AML-193 (cell line): Measurements from ENCODE around the gene FNTB.
"Not testable (repeated sequence)": the region's sequence is repeated elsewhere in the genome, so short reads cannot be mapped to it uniquely, and the experiment has no call there.

ENCODE experiments used
- DNase-seq, 2 experiments: peaks; one replicate each; lab custom pipeline; 2025; lab: John Stamatoyannopoulos, UW

The FNTB gene

GRCh38 chr14:65054471-65055085, 67.9 kb downstream of the FNTB start:
- no peak for DNase-seq

GRCh38 chr14:65057695-65058094, 71.0 kb downstream of the FNTB start:
- DNase-seq: no peak

GRCh38 chr14:65062096-65063075, 75.7 kb downstream of the FNTB start:
- DNase-seq: no peak

DNA sequence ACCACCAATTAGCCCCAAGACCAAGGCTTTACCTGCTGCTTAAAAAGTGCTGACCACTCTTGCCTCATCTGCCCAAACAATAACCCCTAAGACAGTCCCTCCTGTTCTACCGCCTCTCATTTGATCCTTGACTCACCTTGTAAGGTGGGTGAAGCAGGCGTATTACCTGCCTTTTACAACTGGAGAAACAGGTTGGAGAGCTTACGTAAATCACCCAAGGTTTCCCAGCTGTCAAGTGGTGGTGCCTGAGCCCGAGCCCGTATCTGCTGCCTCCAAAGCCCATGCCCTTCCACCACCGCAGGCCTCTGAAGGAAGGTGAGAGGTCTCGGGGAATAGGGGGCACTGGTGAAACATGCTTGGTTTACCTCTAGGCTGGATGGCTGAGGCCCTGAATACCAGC, 79.0 kb downstream of the FNTB start:
- DNase-seq: no peak

GRCh38 chr14:65069874-65070413, 83.2 kb downstream of the FNTB start:
- no peak for DNase-seq

- DNase-seq: no peak
Observed at GRCh38 chr14:65070471-65070976, 83.8 kb downstream of the FNTB start.

GRCh38 chr14:65071544-65071943, 84.8 kb downstream of the FNTB start:
- no peak for DNase-seq

DNA sequence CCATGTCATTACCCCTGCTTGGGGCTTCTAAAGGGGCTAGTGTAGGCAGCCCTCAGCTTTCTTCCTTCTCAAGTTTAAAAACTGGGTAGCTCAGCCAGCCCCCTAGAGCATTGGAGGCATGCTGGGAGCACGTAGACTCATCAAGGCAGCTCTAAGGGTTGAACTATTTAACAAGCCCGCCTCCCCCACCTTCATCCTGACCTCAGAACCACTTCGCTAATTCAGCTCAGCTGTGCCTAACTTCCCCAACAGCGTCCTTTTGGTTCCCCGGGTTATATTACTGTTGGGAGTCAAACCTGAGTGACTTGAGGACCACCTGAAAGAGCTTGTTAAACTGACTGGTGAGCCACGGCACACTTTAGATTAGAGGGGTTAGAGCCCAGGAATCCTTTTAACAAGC, 85.6 kb downstream of the FNTB start:
- no peak for DNase-seq

GRCh38 chr14:65072937-65073336, 86.2 kb downstream of the FNTB start:
- no peak for DNase-seq

DNA sequence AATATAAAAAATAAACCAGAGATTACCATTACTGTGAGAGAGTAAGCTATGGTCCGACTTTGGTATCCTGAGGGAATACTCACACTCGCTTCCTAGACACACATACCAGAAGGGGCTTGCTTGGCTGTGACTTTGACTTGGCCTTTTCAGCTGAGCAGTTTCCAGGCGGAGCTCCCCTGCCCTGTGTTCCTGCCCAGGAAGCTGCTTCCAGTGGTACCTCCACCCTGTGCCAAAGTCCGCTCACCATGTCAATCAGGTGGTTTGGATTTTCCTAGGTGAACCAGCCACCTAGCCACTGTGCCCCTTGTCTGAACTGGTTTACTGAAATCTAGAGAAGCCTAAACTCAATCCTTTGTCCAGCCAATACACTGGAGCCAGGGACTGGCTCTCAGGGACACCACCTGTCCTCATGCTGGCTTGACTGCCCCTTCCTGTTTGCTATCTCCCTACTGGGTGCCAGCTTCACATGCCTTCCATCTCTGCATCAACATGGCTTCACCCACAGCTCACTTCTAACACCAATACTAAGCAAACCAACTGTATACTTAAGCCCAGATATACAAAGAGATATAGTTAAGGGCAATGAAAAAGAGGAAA, 87.0 kb downstream of the FNTB start:
- DNase-seq: no peak

DNA sequence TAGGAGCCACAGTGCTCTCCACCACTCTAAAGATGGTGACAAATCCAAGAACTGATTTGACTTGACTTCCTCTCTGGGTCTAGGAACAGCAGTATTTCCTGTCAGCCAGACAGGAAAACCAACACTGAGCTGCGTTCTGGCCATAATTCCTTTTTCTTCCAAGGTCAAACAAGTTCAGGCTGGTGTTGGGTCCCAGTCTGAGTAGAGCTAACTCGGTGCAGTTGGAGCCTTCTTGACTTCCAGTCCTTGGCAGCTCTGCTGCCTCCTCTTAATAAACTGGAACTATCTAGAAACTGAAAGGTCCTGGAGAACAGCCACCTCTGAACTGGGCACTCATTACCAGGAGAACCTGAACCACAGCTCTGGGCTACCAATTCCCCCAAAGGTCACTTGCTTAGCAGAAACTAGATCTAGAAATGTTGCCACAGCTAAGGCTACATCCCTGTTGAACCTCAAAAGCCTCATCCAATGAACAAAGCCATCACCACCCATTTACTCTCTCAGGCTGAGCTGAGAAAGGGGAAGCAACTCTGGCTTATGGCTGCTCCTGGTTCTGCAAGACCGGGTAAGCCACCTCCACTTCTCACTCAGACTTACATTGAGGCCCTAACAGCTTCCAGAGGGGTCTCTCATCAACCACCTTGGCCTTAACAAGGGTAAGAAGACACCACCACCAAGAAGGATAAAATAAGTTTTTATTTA, 87.9 kb downstream of the FNTB start:
- peak; percentile 8 to 17 for DNase-seq

DNA sequence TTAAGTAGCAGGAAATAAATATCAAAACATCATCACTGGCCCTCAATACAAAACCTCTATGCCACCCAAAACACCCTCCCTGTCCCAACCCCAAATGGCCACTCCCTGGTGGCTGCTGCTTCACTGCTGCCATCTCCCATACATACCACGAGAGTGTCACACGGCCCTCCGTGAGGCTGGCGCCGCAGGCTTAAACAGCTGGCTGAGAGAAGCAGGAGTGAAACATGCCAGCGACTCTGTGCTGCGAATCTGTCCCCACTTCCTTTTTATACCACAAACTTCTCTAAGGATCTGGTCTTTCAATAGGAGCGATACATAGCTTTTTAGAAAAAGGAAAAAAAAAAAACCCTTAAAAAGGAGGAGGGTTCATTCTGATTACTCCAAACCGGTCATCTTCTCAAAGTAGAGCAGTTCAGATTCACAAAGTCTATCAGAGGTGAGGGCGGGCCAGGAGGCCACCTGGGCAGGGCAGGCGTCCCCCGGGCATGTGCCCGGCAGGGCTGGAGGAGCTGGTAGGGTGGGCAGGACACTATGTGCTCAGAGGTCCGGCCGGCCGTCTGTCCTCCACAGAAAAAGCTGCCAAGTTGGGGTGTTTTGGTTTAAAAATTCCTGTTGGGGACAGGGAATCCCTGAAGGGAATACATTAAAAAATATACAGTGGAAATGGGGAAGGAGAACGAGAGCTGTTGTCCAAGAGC, 89.1 kb downstream of the FNTB start:
- no peak for DNase-seq

GRCh38 chr14:65077318-65077717, 90.6 kb downstream of the FNTB start:
- DNase-seq: no peak

- no peak for DNase-seq
Observed at GRCh38 chr14:65079201-65079600, 92.5 kb downstream of the FNTB start.

DNA sequence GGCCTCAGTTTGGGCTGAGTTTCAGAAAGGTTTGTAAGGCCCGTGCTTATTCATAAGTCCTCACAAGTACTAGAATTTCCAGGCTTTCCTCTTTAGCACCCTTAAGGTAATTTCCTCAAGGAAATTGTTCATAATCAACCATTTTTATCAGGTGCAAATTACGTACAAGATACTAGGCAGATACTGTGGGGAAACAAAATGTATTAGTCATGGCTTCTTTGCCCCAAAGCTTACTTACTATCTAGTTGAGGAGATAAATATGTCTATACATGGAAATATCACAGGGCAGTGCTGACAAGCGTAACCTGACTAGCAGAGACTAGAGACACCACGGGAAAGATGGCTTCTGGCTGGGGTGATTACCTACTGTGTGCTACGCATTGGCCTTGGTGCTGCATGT, 93.1 kb downstream of the FNTB start:
- DNase-seq: no peak

DNA sequence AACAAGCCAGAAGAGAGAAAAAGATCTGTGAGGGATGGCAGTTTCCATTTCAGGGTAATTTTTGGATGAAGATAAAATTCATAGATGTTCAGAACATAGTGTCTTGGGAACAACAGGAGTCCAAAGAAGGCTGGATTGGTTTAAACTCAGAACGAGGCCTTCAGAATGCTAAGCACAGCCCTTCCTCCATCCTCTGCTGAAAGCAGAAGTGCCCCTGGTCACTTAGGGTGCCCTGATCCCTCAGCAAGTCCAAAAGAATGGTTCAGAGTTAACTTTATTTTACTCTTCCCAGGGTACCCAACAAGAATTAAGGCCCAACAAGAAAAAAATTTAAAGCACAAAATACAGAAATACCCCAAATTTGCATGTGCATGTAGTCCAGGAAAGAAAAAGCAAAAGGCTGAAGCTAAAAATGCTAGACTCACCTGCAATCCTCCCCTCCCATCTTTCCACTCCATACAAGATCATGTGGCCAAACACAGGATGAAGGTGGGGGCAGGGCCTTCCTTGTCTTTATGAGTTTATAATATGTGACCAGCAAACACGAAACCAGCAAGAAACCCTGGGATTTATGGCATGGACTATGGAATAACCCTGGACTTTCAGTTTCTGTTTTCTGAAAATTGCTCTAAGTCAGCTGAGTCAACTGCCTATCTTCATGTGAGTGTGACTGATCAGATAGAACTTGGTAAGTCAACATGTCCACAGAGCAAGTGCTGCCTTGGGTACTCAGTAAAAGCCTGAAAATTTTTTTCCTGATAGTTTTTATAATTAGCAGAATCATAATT, 94.5 kb downstream of the FNTB start:
- no peak for DNase-seq

- no peak for DNase-seq
Observed at GRCh38 chr14:65082930-65083329, 96.2 kb downstream of the FNTB start.

DNA sequence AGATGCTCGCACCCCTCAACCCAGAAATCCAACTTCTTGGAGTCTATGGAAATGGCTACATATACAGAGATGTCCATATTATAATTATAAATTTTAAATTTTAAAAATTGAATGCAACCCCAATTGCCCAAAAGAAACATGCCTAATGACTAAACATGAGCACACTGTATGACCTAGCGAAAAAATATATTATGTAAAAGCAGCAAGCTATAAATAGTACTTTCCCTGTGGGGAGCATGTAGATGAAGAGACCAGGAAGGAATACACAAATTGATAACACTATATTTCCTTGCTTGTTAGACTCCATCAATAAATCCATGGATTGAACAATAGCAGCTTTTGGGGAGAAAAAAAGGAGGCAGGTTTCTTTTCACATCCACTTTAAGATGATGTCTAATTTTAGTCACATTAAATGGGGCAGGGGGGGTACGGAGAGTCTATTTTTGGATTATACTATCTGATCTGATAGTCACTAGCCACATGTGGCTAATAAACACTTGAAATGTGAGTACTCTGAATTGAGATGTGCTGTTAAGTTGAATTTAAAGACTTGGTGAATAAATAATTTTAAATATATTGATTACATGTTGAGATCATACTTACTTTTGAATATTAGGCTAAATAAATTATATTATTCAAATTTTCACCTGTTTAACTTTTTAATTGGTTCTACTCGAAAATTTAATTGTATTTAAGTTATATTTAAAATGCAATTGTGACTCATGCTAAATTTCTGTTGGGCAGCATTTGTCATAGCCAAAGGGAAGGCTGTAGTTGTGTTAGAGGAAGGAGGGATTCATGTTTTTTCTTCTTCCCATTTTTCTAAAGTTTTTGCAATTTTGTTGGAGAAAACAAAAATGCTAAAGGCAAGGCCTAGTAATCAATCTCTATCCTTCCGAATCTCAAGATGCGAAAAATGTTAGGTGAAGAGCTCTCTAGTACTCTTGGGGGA, 98.1 kb downstream of the FNTB start:
- no peak for DNase-seq

- DNase-seq: not testable (repeated sequence)
Observed at GRCh38 chr14:65086686-65087085, 100.0 kb downstream of the FNTB start.
